GM12874 (cell line): ENCODE measurements around the gene FETUB.

Experiments
- TF ChIP-seq, protein P1 (sequence below): IDR thresholded peaks from 2 replicates; pipeline ENCODE4 v1.5.1; 2011; ENCODE audit warnings: low read depth, mild to moderate bottlenecking, control low read depth, low read length, moderate library complexity; ENCODE audit not compliant: insufficient read depth

FETUB gene

DNA sequence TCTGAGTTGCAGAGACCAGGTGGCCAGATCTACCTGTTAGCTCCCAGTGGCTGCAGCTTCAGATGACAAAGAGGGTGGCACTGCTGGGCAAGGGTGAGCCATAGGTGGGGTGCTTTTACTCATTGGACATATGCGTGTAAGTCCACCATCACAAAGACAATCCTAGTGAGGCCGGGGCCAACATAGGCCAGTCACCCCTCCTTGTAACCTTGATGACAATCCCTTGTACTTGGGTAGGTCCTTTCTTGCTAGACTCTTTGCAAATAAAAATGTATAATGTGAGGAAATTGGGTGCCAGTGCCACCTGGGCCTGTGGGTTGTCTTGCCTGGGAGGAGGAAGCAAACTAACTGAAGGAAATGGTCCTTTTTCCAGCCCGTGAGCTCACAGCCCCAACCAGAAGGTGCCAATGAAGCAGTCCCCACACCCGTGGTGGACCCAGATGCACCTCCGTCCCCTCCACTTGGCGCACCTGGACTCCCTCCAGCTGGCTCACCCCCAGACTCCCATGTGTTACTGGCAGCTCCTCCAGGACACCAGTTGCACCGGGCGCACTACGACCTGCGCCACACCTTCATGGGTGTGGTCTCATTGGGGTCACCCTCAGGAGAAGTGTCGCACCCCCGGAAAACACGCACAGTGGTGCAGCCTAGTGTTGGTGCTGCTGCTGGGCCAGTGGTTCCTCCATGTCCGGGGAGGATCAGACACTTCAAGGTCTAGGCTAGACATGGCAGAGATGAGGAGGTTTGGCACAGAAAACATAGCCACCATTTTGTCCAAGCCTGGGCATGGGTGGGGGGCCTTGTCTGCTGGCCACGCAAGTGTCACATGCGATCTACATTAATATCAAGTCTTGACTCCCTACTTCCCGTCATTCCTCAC is 19.7 kb upstream of the FETUB start:
- TF ChIP-seq, protein P1, sequence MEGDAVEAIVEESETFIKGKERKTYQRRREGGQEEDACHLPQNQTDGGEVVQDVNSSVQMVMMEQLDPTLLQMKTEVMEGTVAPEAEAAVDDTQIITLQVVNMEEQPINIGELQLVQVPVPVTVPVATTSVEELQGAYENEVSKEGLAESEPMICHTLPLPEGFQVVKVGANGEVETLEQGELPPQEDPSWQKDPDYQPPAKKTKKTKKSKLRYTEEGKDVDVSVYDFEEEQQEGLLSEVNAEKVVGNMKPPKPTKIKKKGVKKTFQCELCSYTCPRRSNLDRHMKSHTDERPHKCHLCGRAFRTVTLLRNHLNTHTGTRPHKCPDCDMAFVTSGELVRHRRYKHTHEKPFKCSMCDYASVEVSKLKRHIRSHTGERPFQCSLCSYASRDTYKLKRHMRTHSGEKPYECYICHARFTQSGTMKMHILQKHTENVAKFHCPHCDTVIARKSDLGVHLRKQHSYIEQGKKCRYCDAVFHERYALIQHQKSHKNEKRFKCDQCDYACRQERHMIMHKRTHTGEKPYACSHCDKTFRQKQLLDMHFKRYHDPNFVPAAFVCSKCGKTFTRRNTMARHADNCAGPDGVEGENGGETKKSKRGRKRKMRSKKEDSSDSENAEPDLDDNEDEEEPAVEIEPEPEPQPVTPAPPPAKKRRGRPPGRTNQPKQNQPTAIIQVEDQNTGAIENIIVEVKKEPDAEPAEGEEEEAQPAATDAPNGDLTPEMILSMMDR, result no peak

DNA sequence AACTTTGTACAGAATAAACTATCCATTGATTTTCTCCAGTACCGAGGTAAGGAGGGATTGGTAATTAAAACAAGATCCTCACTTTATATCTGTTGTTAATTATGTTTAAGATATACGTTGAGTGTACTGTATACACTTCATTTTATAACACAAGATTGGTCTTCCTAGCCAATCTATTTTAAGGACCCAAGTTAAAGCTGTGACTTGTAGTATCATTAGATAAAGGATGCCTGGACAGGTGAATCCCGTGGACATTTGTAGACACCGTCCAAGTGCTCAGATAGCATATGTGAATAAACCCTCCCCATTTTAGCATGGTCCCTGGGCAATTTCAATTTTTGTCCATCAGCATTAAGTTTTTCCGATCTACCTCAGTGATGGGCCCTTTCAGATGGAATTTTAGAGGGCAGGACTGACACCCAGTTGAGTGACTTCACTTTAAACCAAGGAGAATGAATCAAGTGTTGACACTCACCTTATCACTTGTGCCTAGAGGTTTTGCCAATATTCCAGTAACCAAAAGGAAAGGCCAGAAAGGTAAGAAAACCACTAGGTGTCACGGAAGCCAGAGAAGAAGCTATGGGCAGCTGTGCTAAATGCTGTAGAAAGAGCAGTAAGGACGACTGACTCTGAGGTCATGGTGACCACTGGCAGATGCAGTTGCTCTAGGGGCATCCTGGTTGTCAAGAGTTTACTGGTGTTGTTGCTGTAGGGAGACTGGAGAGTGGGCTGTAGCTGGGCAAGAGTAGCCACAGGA is 18.1 kb upstream of the FETUB start:
- TF ChIP-seq, protein P1, result no peak

DNA sequence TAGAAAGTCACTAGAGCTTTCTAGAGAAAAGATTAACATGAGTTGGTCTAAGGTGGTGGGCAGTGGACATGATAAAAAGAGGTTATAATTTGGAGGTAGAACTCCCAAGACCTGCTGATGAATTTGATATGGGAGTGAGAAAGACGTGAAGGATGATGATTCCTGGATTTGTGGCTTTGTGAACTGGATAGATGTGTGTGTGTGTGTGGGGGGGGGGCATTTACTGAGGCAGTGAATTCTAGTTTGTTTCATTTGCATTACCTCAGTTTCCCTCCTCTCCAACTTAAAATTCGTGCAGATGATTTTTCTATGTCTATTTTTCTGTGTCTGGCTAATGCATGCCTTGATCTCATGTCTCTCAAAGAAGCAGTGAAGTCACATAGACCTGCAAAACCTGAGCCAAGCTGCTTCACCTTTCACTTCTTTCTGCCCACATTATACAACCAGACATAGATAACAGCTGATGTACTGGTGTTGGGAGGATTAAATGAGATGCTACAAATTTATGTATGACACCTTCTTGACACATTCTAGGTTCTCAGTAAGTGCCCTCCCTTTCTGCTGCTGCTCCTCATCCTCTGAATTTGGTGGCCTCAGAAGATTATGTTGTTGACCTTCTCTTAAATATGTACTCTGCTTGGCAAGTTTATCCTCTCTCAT is 17.4 kb upstream of the FETUB start:
- TF ChIP-seq, protein P1, result no peak

DNA sequence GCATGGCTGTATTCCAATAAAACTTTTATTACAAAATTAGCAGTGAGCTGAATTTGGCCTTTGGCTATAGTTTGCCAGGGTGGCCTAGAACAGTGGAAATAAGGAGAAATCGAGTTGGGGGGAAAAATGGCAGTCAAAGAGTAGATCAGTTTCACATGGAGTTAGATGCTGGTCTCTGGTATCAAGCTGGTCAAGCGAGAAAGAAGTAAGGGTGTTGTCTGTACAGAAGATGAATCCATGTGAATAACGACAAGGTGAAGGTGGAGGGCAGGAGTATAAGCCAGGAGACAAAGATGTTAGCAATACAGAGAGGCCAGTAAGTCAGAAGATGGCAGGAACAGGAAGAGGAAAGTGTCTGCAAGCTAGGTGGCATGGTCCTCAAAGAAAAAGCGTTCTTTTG is 15.6 kb upstream of the FETUB start:
- TF ChIP-seq, protein P1, result no peak

DNA sequence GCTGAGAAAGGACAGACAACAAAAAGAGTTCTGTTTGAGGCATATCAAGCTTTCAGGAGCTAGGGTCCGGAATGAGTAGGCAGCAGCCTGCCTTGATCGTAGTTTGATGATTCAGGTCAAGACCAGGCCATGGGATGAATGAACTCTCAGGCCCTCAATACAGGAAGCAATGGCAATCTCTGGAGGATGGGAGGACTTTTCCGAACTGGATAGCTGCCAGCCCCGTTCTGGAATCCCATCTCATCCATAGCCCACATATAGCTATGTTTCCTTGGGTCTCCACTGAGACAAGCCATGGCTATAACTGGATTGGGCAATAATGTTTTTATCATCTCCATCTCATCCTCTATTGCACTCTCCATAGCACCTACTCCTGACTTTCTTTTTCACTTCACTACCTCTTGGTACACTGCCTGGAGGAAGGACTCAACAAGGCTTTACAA is 14.6 kb upstream of the FETUB start:
- TF ChIP-seq, protein P1, result no peak

DNA sequence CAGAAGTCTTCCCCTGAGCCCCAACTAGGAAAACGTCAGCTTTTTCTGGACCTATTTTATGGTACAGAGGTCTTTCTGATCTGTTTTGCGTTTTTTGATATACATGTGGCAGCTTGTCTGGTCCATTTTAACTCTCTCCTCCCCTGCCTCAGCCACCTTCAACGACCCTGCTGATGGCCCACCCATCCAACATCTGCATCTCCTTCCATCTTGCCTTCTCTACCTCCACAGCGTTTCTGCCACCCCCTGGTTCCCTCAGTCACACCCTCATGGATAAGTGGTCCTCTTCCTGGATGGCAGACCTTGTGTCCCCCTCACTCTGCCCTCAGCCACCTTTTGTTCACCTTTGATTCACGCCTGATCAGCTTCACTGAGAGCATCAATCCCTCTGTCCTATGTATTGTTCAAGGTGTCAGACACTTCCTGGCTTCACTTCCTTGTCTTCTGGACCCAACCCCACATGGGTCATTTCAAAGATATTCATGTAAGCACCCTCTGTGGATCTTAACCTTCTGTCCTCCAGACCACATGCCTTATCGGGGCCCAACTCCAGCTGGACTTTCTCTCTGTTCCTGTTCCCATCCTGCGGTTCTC is 13.8 kb upstream of the FETUB start:
- TF ChIP-seq, protein P1, result no peak
